DMS53 treated with DMSO at 0.1 percent for 48 hours (cell line): ENCODE measurements around the gene SFXN3.

Experiments
- DNase-seq: peaks from one replicate; lab custom pipeline; 2025; ENCODE audit not compliant: unreplicated experiment; lab: John Stamatoyannopoulos, UW

Gene SFXN3

DNA sequence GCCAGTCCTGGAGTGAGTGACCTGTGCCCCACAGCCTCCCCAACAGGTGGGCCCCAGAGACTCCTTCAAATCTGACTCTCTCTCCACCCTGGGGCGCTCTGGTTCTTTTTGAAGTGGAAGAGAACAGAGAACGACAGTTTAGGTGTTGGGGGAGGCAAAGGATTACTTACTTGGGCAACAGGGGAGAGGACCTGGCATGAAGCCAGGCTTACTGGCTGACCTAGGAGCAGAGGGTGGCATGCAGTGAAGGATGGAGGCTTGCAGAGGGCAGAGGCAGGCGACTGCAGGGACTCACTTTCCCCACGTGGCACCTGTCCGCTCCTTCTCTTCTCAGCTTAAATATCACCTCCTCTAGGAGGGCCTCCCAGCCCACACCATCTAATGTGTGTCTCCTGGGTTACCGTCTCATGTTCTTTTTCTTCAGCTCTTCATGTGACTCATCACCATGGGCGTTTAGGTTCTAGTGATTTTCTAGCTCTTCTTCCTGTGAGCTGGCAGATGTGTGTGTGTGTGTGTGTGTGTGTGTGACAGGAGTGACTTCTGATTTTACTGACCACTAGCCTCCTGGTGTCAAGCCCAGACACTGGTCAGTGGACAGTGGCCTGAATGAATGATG, 16.0 kb upstream of the SFXN3 start:
- peak; percentile 7 for DNase-seq

DNA sequence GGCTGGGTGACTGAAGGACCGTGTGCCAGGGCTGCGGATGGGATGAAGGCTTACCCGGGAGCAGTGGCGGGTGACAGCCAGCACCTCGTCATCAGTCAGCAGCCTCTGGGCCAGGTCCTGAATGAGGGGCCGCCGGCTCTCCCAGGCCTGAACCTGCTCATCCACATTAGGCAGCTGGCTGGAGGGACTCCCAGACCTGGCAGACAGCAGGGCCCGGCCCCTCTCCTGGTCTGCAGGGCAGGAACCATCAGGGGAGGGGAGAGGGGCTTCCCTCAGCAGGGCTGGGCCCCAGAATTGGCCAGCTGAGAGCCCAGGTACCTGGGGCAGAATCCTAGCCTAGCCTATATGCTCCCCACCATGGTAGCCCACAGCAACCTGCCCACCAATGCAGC, 15.5 kb upstream of the SFXN3 start:
- no peak for DNase-seq

DNA sequence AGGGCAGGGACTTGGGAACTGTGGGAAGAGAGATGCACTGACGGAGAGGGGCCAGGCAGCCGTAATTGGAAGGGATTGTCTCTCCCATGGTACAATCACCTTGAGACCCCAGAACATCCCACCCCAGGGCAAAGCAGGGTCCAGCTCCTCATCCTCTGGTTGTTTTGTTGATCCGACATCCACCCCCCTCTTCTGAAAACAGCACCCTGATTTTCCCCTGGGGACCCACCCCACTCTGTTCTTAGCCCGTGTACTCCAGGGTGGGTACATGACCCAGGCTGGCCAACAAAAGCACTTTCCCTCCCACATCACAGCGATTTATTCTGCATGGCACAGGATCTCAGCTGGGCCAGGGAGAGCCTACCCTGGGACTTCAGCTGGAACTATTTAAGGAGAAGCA, 14.2 kb upstream of the SFXN3 start:
- DNase-seq, result no peak

DNA sequence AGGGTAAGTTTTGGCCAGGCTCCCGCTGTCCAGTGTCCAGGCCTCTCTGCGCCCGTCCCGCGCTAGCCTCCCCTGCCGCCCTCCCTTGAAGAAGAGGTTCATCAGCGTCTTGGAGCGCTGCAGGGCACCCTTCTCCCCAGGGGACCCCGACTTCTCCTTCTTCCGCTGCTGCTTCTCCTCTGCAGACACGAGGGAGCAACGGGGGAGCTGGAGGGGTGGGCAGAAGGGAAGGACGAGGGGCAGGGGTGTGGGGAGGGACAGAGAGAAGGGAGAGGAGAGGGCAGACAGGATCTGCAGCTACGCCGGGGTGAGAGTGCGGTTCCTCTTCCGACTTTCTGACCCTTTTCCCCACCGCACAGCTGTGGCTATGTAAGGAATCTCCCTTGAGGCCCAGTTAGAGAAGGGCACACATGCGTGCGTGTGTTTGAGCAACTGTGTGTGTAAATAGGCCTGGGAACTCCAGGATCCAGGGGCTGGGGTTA, 12.9 kb upstream of the SFXN3 start:
- DNase-seq, result no peak

DNA sequence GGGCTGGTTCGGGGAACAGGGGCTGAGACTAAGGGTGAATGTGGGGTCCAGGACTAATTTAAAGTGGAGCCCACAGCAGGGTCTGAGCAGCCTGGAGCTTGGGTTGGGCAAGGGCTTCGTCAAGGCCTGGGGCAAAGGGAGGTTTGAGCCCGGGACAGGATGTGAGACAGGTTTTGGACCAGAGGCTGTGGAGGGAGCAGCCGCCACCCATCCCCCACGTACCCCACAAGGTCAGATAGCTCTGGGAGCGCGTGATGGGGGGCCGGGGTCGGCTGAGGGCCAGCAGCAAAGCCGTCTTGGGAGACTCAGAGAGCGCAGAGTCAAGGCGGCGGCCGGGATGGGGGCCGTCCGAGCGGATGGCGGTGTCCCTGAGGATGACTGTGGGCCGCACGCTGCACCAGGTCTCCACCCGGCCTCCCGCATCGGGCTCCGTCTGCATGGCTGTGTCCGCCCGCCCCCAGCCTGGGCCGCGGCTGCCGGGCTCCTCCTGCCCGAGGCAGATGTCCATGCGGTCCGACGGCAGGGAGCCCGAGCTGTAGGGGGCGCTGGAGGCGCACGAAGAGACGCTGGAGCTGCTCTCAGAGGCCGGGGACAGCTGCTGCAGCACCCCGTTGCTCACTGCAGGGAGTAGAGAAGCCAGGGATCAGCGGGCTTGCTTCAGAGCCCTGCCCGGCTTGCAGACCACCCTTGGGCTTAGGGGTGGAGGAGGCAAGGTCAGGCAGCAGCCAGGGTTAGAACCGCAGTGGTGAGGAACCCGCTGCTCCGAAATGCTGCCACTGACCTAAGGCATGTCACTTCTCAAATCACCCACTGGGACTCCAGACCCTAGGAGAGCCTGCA, 12.2 kb upstream of the SFXN3 start:
- DNase-seq, result peak; percentile 79

DNA sequence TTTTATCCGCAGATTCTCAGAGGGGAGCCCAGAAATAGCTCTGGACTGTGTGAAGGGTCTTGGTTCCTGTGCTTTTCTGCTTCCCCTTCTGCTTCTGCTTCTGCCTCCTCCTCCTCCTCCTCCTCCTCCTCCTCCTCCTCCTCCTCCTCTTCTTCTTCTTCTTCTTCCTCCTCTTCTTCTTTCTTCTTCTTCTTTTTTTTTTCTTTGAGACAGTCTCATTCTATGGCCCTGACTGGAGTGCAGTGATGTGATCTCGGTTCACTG, 11.7 kb upstream of the SFXN3 start:
- DNase-seq, result no peak

DNA sequence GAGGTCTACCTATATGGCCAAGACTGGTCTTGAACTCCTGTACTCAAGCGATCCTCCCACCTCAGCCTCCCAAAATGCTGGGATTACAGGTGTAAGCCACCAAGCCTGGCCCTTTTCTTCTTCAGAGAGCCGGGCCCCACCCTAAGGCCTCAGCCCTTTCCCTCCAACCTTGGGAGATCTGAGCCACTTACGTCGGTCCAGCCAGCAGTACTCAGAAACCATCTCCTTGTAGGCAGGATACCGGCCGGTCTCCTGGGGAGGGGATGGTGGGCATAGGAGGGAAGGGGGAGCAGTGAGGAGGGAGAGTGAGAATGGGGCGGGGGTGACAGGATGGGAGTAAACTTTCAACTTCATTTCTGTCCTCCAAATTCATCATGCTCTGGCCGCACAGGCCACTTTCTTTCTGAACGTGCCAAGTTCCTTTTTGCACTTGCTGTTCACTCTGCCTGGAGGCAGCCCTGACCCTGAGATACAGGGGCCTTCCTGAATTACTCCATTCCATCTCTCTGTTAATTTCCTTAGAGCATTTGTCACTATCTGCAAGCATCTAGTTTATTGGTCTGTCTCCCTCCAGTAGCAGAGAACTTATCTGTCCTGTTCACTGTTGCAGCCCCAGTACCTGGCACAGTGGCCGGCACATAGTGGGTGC, 10.5 kb upstream of the SFXN3 start:
- no peak for DNase-seq

DNA sequence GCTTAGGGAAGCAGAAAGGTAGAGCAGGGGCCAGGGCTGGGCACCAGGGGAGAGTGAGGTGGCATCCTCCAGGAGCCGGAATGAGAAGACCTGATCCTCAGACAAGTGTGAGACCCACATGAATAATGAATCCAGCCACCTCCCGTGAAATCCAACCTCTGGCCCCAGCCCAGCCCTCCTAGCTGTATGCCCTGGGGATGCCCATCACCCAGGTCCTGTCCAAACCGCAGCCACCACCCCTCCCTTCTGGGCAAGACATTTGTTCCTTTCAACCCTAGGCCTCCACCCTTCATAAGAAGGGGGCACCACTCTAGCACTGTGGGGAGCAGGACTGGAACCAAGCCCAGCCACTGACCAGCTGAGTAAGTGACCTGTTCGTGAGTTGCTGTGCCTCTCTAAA, 9.8 kb upstream of the SFXN3 start:
- DNase-seq, result no peak

DNA sequence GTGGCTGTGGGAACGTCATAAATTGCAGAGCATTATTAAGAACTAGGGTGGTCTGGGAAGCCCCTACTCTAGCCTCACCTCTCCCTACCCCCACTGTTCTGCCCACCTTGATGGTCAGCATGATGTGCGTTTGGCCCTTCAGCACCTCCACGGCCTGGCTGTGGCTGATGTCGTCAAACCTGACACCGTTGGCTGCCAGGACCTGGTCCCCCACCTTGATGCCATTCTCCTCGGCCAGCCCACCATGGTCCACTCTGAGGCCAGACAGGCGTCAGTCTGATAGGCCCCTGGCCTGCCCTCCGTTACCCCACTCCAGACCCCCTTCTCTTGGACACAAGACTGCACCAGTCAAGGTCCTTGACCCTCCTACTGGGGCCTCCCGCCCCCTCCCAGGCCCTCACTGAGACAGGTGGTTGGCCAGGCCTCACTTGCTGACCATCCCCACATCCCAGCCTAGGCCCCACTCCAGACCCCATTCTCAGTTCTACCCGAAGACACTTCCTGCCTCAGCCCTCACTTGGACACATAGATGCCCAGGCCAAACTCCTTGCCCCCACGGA, 9.3 kb upstream of the SFXN3 start:
- DNase-seq, result no peak

DNA sequence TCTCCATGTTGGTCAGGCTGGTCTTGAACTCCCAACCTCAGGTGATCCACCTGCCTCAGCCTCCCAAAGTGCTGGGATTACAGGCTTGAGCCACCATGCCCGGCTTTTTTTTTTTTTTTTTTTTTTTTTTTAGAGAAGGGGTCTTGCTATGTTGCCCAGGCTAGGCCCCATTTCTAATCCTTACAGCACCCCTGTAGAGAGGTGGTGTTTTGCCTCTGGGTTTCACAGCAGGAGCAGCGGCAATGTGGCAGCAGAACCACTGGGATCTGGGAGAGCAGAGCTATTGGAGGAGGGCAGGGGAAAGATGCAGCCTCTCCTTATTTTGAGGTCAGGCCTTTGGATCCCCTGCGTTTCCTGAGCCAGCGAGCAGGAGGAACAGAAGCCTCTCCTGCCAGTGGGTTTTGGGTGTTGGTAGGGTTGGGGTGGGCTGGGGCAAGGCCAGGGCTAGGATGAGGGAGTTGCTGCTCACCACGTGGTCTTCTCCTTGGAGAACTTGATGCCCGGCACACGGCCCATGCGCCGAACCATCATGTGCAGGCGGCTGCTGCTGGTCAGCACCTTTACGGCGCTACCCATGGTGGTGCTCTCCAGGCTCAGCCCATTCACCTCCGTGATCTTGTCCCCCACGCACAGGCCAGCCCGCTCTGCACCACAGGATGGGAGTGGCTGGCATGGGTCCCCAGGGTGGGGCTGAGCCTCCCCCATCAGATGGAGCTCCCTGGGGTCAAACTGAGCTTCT, 7.9 kb upstream of the SFXN3 start:
- no peak for DNase-seq

DNA sequence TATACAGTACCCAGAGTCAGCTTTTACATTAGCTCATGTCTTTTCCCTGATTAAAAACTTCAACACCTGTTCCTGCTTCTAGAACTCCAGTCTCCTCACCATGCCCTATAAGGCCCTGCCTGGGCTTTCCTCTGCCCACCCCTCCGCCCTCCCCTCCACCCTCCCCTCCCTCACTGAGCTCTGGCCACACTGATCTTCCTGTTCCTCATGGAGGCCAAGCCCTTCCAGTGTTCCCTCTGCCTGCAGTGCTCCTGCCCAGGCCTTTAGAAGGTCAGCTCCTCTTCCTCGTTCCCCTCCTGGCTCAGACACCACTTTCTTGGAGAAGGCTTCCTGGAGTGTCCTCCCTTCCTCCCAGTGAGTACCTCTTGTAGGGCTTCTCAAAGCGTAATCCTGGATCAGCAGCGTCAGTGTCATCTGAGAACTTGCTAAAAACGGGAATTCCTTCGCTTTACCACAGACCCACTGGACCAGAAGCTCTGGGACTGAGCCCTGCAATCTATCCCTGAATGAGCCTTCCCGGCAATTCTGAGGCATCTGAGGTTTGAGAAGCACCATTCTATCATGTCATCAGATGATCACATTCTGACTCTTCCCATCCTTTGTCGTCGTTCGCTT, 3.8 kb upstream of the SFXN3 start:
- DNase-seq, result no peak

DNA sequence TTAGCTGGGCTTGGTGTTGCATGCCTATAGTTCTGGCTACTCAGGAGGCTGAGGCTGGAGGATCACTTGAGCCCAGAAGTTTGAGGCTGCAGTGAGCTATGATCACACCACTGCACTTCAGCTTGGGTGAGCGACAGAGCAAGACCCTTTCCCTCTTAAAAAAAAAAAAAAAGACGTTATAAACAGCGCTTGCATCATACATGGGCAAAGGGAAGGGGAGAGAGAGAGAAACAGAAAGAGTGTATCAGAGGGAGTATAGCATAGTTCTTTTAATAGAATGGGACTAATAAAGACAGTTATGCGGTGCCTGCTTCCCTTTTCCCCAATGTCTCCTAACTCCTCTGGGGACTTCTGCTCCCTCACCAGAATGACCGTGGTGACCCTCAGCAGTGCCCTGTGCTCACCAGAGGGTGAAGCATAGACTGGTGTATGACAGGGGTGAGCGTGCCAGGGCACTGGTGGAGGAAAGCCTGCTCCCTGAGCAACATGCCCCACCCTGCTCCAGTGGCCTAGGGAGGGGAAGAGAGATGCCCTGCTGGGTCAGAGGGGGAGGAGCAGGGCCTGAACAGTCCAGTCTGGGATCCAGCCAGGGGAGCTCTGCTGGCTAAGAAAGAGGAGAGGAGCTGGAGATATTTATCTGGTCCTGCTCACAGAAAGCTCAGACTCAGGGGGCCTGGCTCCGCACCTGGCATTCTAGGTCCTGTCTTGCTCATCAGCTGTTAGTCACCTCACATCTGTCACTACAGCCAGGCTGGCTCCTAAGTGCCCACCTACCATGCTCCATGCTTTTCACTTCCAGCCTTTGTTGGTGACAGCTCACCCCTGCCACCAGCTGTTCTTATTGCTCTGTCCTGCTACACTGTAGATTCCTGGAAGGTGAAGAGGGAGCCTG, 2.3 kb upstream of the SFXN3 start:
- no peak for DNase-seq

DNA sequence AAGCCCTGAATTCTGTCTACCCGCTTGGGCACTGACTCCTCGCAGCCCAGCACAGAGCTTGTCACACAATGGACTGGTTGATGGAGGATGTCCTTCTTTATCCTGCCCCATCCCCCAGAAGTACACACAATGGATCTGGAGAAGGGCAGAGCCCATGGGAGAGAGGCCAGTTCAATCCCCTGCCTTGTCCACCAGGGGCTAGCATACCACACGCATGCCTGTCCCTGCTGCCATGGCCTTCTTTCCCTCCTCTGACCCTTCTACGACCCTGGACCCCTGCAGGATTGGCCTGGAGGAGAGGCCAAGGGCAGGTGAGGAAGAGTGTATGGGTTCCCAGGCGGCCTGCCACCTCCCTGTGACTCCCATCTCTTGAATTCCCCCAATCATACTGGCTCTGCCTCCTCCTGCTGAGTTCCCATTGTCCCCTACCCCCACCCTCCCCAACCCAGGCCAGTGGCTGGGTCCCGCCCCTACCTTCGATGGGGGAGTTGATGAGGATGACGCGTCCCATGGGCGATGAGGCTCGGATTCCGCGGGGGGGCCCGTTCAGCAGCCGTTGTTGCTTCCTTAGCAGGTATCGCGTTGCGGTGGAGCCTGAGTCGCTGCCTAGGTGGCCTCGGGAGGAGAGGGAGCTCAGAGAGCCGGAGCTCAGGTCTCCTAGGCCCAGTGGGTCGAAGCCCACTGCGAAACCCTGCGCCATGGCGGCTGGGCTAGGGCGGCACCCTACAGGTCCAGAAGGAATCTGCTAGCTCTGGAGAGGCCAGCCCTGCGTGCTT, 1.3 kb upstream of the SFXN3 start:
- no peak for DNase-seq

DNA sequence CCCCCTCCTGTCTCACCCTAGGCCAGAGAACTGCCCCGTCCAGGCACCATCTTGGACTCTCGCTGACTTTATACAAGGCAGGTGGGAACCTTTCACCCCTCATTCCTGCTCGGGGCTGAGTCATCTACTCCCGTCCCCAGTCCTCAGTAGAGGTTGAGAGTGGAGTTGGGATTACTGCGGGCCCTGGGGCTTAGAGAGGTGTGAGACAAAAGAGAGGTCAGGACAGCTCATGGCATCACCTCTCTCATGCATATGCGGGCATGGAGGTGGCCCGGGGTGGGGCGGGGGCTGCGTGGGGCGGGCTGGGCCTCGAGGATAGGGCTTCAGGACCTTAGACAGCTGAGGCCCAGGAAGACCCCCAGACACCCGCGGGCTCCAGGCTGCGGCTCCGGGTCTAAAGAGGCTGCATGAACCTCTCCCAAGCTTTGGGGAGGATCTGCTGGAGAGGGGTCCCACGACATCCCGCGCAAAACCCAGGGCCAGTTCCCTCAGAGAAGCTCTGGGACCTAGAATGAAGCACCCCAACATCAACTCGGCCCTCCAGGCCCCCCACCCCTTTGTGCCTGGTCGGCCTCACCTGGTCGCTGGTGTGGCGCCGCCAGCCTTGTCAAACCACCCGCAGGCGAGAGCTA, 422 bp upstream of the SFXN3 start:
- DNase-seq, result no peak

DNA sequence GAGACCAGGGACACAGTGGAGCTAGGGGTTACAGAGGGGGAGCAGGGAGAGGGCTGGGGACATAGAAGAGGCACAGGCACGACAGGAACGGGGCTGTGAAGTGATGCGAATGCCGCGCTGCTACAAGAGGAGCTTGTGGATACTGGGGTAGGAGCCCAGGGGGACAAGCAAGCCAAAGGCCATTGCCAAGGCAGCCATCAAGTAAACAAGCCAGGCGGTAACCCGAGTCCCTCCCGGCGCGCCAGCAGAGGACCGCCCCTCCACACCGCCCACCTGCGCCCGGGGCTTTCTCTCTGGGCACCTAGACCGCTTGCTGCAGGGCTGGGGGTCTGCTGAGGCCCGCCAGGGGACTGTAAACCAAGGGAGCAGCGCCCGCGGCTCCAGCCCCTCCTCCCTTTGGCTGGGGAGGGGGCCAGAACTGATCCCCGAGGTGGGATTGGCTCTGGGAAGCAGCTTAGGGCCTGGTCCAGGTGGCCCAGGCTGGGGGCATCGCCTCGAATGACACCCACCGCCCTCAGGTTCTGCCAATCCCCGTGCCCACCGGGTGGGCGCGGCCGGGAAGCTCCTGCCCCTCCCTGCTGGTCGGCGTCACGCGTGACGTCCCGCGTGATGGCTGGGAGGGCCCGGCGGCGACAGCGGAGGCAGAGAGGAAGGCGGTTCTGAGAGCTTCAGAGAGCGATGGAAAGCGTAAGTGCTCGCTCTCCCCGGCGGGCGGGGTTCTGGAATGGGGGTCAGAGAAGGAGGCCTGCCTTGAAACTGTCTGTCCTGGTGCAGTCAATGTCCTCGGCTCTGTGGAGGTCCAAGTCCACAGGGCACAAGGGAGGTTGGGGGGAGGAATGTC, 982 bp downstream of the SFXN3 start:
- peak; percentile 28 for DNase-seq

DNA sequence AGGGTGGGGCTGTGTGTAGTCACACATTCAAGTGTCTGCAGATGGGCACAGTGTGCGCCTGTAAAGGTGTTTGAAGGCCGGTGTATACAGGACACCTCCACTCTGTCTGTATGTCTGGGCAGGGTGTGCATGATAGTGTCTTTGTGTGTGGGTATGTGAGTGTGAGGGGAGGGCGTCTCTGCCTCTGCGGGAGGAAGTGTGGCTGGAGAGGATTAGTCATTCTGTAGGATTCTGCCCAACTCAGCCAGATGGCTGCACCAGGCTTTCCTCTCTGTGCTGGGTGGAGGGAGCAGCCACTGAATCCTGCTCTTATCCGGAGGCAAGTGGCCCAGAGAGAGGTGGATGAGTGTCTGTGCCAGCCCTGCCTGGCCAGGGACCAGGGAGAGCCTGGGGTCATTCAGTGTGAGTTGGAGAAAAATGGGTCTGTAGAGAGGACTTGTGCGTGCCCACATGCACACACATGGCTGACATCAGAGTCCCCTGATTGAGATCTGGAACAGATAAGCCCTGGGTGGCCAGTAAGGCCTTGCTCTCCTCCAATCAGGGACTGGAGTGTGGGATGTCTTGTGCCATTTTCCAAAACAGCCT, 1.7 kb downstream of the SFXN3 start:
- DNase-seq, result peak; percentile 59

DNA sequence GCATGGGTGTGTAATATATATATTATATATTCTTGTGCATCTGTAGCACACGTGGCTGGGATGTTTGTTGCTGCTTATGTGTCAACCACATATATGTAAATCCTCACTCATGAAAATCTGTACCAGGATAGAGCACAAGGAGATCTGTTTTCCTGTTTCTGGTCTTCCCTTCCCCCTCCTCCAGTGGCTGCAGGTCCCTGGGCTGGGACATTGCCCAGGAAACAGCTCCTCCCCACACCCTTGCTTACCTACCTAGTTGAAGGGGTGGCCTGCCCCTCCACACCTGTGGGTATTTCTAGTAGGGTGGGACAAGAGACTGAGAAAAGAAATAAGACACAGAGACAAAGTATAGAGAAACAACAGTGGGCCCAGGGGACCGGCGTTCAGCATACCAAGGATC, 2.2 kb downstream of the SFXN3 start:
- DNase-seq, result no peak
